RWPE2 (cell line): ENCODE results near the gene IPP.
"Not testable (repeated sequence)": the region's sequence is repeated elsewhere in the genome, so short reads cannot be mapped to it uniquely, and the experiment has no call there.

Source experiments
- ATAC-seq: fragments of 200-7000 bp; cut with Tn5 transposase; 3 replicates; pipeline ENCODE4 v1.9.1; 2021; ENCODE audit warnings: low read depth
- DNase-seq: peaks from one replicate; pipeline ENCODE4 v3.0.0-alpha.2; 2020; ENCODE audit warnings: low spot score
- H3K27ac ChIP-seq: fragments of 450-650 bp; 2 replicates; pipeline ENCODE4 v1.5.1; 2017; ENCODE audit warnings: mild to moderate bottlenecking; ENCODE audit not compliant: poor library complexity, severe bottlenecking
- H3K27me3 ChIP-seq: fragments of 250-450 bp; sonication (Bioruptor Pico); 2 replicates; pipeline ENCODE4 v1.5.1; 2021; ENCODE audit warnings: mild to moderate bottlenecking, moderate library complexity; ENCODE audit not compliant: insufficient read depth, poor library complexity, severe bottlenecking
- H3K36me3 ChIP-seq: fragments of 250-450 bp; sonication (Bioruptor Pico); 2 replicates; pipeline ENCODE4 v1.5.1; 2020; ENCODE audit warnings: low read depth, mild to moderate bottlenecking, moderate library complexity
- H3K4me1 ChIP-seq: fragments of 250-450 bp; sonication (Bioruptor Pico); 2 replicates; pipeline ENCODE4 v1.5.1; 2021; ENCODE audit warnings: mild to moderate bottlenecking, moderate library complexity; ENCODE audit not compliant: insufficient read depth, poor library complexity, severe bottlenecking
- H3K4me3 ChIP-seq: fragments of 250-450 bp; sonication (Bioruptor Pico); 2 replicates; pipeline ENCODE4 v1.5.1; 2021; ENCODE audit warnings: mild to moderate bottlenecking, moderate library complexity; ENCODE audit not compliant: severe bottlenecking
- H3K9me3 ChIP-seq: fragments of 250-450 bp; sonication (Bioruptor Pico); 2 replicates; pipeline ENCODE4 v1.5.1; 2021; ENCODE audit warnings: mild to moderate bottlenecking, moderate library complexity; ENCODE audit not compliant: severe bottlenecking
- CTCF ChIP-seq: fragments of 450-650 bp; IDR thresholded peaks from one replicate; pipeline ENCODE4 v1.5.1; 2017; ENCODE audit warnings: mild to moderate bottlenecking, moderate library complexity; ENCODE audit not compliant: poor library complexity, severe bottlenecking

IPP gene

GRCh38 chr1:45713711-45714110, 36.7 kb downstream of the IPP start:
- H3K27ac ChIP-seq: no peak overlapping the region
- no peak for DNase-seq

GRCh38 chr1:45704637-45705036, 45.8 kb downstream of the IPP start:
- H3K9me3 ChIP-seq: no peaks in the 10 kb centered on the region
- H3K4me1 ChIP-seq: no peaks in the 10 kb centered on the region
- H3K27ac ChIP-seq: no peak overlapping the region
- no peak for ATAC-seq
- H3K4me3 ChIP-seq: no peak overlapping the region
- no peak for TF ChIP-seq CTCF
- no peaks in the 10 kb centered on the region for H3K27me3 ChIP-seq
- DNase-seq: no peak
- H3K36me3 ChIP-seq: no peaks in the 10 kb centered on the region; the same call in 1 of the 2 replicates

More at GRCh38 chr1:45713711-45714110, 36.7 kb downstream of the IPP start:
- no peak overlapping the region for H3K4me3 ChIP-seq
- no peak for TF ChIP-seq CTCF
- no peaks in the 10 kb centered on the region for H3K9me3 ChIP-seq
- H3K4me1 ChIP-seq: peaks cover 2% of the 10 kb centered on the region
- peaks cover 17% of the 10 kb centered on the region for H3K36me3 ChIP-seq
- no peak for ATAC-seq
- H3K27me3 ChIP-seq: no peaks in the 10 kb centered on the region

- H3K36me3 ChIP-seq: peaks cover 57% of the 10 kb centered on the region
- no peak for TF ChIP-seq CTCF
- ATAC-seq: no peak
These were observed 55.6 kb downstream of the IPP start for GRCh38 chr1:45694823-45695222.

GRCh38 chr1:45693811-45694210, 56.6 kb downstream of the IPP start:
- H3K4me3 ChIP-seq, H3K27ac ChIP-seq, H3K27me3 ChIP-seq, H3K4me1 ChIP-seq, DNase-seq, H3K9me3 ChIP-seq, ATAC-seq: not testable (repeated sequence)
- H3K36me3 ChIP-seq: peaks cover 62% of the 10 kb centered on the region

More at GRCh38 chr1:45694823-45695222, 55.6 kb downstream of the IPP start:
- Histone ChIP-seq H3K4me3 (no peak overlapping the region), H3K9me3 (no peaks in the 10 kb centered on the region), H3K4me1 (no peaks in the 10 kb centered on the region), H3K27ac (no peak overlapping the region), H3K27me3 (no peaks in the 10 kb centered on the region)
- DNase-seq: no peak

- TF ChIP-seq CTCF: no peak
- DNase-seq (peak; percentile 66), ATAC-seq (peak; percentile 45)
- Histone ChIP-seq H3K4me3 (peak within 1 kb of the TSS; percentile 88), H3K27me3 (no peaks in the 10 kb centered on the region), H3K36me3 (peaks cover 29% of the 10 kb centered on the region), H3K4me1 (no peaks in the 10 kb centered on the region), H3K9me3 (no peaks in the 10 kb centered on the region), H3K27ac (peak within 1 kb of the TSS; percentile 85)
These were observed 62.4 kb downstream of the IPP start, which contains the start of gene TMEM69 for GRCh38 chr1:45687754-45688740. TSS of gene TMEM69 (plus strand) at chr1:45688181. CDS start at chr1:45691069, 2,888 bp downstream.
